Fibroblast of villous mesenchyme (primary cell): Measurements from ENCODE around the gene FSTL4. TPM values are rescaled to one million over a fixed set of nuclear protein-coding genes. Genes with fewer than 3 reads are reported as not detected.

Source experiments
- DNase-seq: peaks from one replicate; pipeline ENCODE4 v3.0.0-alpha.2; 2010; ENCODE audit warnings: low read depth
- H3K4me3 ChIP-seq: 2 replicates; pipeline ENCODE4 v1.5.1; 2011; ENCODE audit warnings: low read depth, mild to moderate bottlenecking, low read length
- total RNA-seq: library from RNA; depleted of rRNA; stranded (reverse); fragments of >200 nt; gene quantifications from 2 replicates; pipeline ENCODE4 v1.2.3, GENCODE V29; 2012
- TF ChIP-seq, protein P1 (sequence below): IDR thresholded peaks from 2 replicates; pipeline ENCODE4 v1.5.1; 2012; ENCODE audit warnings: low read depth, mild to moderate bottlenecking, low read length; ENCODE audit not compliant: insufficient read depth

Gene FSTL4
- total RNA-seq, 1 donor = not detected

GRCh38 chr5:133200256-133200655 lies 412.1 kb downstream of the FSTL4 start:
- no peak overlapping the region for H3K4me3 ChIP-seq
- TF ChIP-seq, protein P1, sequence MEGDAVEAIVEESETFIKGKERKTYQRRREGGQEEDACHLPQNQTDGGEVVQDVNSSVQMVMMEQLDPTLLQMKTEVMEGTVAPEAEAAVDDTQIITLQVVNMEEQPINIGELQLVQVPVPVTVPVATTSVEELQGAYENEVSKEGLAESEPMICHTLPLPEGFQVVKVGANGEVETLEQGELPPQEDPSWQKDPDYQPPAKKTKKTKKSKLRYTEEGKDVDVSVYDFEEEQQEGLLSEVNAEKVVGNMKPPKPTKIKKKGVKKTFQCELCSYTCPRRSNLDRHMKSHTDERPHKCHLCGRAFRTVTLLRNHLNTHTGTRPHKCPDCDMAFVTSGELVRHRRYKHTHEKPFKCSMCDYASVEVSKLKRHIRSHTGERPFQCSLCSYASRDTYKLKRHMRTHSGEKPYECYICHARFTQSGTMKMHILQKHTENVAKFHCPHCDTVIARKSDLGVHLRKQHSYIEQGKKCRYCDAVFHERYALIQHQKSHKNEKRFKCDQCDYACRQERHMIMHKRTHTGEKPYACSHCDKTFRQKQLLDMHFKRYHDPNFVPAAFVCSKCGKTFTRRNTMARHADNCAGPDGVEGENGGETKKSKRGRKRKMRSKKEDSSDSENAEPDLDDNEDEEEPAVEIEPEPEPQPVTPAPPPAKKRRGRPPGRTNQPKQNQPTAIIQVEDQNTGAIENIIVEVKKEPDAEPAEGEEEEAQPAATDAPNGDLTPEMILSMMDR = no peak
- no peak for DNase-seq

DNA sequence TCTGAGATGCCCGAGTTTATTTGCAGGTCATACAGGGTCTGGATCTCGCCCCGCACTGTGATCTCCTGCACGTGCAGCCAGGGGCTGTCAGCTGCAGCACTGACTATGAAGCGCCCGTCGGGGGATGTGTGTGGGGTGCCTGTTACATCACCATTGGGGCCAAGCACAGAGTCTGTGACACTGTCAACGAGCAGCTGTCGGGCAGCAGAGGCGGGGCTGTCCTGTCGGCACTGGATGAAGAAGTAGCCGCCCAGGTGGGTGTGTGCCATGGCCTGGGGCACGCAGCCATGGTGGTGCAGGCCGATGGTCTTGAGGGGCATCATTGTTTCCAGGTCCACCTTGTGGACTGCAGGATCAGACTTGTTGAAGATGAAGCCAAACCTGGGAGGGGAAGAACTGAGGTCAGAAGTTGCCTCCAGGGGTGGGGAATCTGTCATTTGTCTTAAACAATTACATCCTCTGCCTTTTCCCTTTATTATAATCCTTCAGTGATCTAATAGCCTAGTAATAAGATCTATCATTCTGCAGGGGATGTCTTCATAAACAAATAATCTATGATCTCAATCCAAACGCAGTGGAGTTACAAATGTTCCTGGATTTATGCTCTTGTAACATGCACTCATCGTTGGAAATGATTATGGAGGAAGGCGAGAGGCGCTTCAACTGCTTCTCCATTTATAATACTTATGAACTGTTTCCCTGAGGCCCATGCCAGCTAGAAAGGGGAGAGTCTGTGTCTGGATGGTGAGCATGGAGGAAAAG lies 412.7 kb downstream of the FSTL4 start:
- DNase-seq = no peak
- H3K4me3 ChIP-seq = no peak overlapping the region
- TF ChIP-seq, protein P1 = no peak

- H3K4me3 ChIP-seq = no peak overlapping the region
- TF ChIP-seq, protein P1 = no peak
- no peak for DNase-seq
Measured at GRCh38 chr5:133198511-133198910, 413.8 kb downstream of the FSTL4 start.

GRCh38 chr5:133196441-133197085 lies 415.8 kb downstream of the FSTL4 start:
- no peak for DNase-seq
- TF ChIP-seq, protein P1 = no peak
- H3K4me3 ChIP-seq = no peak overlapping the region

DNA sequence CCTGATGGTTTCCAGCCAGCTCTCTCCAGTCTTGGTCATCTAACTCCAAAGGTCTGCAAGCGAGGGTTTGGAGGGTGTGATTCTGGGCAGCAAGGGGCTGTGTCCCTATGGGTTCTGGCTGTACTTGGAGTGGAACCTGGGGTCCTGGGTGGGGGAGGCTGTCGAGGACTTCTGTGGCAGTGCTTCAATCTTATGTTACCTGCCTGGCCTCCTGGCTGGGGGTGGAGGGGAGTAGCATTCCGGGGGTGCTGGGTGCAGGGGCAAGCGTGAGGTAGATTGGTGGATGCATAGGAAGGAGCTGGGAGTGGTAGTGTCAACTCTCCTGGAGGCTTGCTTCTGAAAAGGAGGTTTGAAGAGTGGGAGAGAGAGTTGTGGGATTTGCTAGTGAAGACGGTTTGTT lies 417.1 kb downstream of the FSTL4 start:
- DNase-seq = no peak
- TF ChIP-seq, protein P1 = no peak
- no peak overlapping the region for H3K4me3 ChIP-seq

GRCh38 chr5:133193794-133194193 lies 418.5 kb downstream of the FSTL4 start:
- TF ChIP-seq, protein P1 = no peak
- DNase-seq = no peak
- no peak overlapping the region for H3K4me3 ChIP-seq
